ENCODE results near the gene PI4KA. TPM values are rescaled to one million over a fixed set of nuclear protein-coding genes. Genes with fewer than 3 reads are reported as not detected.

PI4KA gene
- total RNA-seq, 2 donors from 2014 or later = 85.4 to 112 TPM

- no peak overlapping the region for H3K27ac ChIP-seq
- H3K9me3 ChIP-seq = no peaks in the 10 kb centered on the region
- peaks cover 0 to under 1% of the 10 kb centered on the region in 2 donors for H3K4me1 ChIP-seq (ENCODE audit: control insufficient read depth in 1 of 2, low read depth in 2 of 2)
- DNase-seq (ENCODE audit: low spot score) (no peak), ATAC-seq (ENCODE audit: insufficient number of reproducible peaks, low FRiP score, low read depth) (no peak)
- H3K36me3 ChIP-seq = peaks cover 23% of the 10 kb centered on the region
- no peak for TF ChIP-seq CTCF (IDR thresholded peaks at IDR 0.05)
- no peaks in the 10 kb centered on the region for H3K27me3 ChIP-seq (replicated peaks; ENCODE audit: insufficient read depth)
- H3K4me3 ChIP-seq = no peak overlapping the region
These were observed 32.4 kb upstream of the PI4KA start for GRCh38 chr22:20890975-20891374.

GRCh38 chr22:20889904-20890540, 31.4 kb upstream of the PI4KA start:
- Histone ChIP-seq H3K4me3 (no peak overlapping the region), H3K27me3 (replicated peaks; ENCODE audit: insufficient read depth) (no peaks in the 10 kb centered on the region), H3K27ac (no peak overlapping the region), H3K9me3 (no peaks in the 10 kb centered on the region), H3K36me3 (peaks cover 23% of the 10 kb centered on the region), H3K4me1 (ENCODE audit: control insufficient read depth in 1 of 2, low read depth in 2 of 2) (peaks cover 0 to 8% of the 10 kb centered on the region in 2 donors)
- no peak for TF ChIP-seq CTCF (IDR thresholded peaks at IDR 0.05)
- ATAC-seq (ENCODE audit: insufficient number of reproducible peaks, low FRiP score, low read depth) (no peak), DNase-seq (ENCODE audit: low spot score) (no peak)

GRCh38 chr22:20889025-20889704, 30.6 kb upstream of the PI4KA start:
- Histone ChIP-seq H3K36me3 (peaks cover 23% of the 10 kb centered on the region), H3K27me3 (replicated peaks; ENCODE audit: insufficient read depth) (no peaks in the 10 kb centered on the region), H3K4me1 (ENCODE audit: control insufficient read depth in 1 of 2, low read depth in 2 of 2) (peaks cover 0 to 8% of the 10 kb centered on the region in 2 donors), H3K4me3 (no peak overlapping the region), H3K27ac (no peak overlapping the region), H3K9me3 (no peaks in the 10 kb centered on the region)
- DNase-seq (ENCODE audit: low spot score) = no peak
- TF ChIP-seq CTCF (IDR thresholded peaks at IDR 0.05) = no peak
- ATAC-seq (ENCODE audit: insufficient number of reproducible peaks, low FRiP score, low read depth) = no peak

- DNase-seq (ENCODE audit: low spot score) (no peak), ATAC-seq (ENCODE audit: insufficient number of reproducible peaks, low FRiP score, low read depth) (no peak)
- H3K9me3 ChIP-seq = no peaks in the 10 kb centered on the region
- no peaks in the 10 kb centered on the region for H3K27me3 ChIP-seq (replicated peaks; ENCODE audit: insufficient read depth)
- peaks cover 0 to 8% of the 10 kb centered on the region in 2 donors for H3K4me1 ChIP-seq (ENCODE audit: control insufficient read depth in 1 of 2, low read depth in 2 of 2)
- TF ChIP-seq CTCF (IDR thresholded peaks at IDR 0.05) = no peak
- H3K36me3 ChIP-seq = peaks cover 32% of the 10 kb centered on the region
- H3K27ac ChIP-seq = no peak overlapping the region
- H3K4me3 ChIP-seq = no peak overlapping the region
These were observed 28.8 kb upstream of the PI4KA start for GRCh38 chr22:20887375-20887774.

- peak overlapping the region; percentile 50 to 53 for H3K27ac ChIP-seq
- peak; percentile 80 for TF ChIP-seq CTCF (IDR thresholded peaks at IDR 0.05)
These were observed 27.1 kb upstream of the PI4KA start for GRCh38 chr22:20885557-20886323.

More at GRCh38 chr22:20885557-20886323, 27.1 kb upstream of the PI4KA start:
- Histone ChIP-seq H3K9me3 (no peaks in the 10 kb centered on the region), H3K36me3 (peaks cover 38% of the 10 kb centered on the region), H3K4me3 (peak overlapping the region; percentile 33), H3K27me3 (replicated peaks; ENCODE audit: insufficient read depth) (no peaks in the 10 kb centered on the region), H3K4me1 (ENCODE audit: control insufficient read depth in 1 of 2, low read depth in 2 of 2) (peaks cover 0 to 8% of the 10 kb centered on the region in 2 donors)
- DNase-seq (ENCODE audit: low spot score) = peak; percentile 27
- ATAC-seq (ENCODE audit: insufficient number of reproducible peaks, low FRiP score, low read depth) = peak; percentile 68
